Stimulated activated CD4-positive, alpha-beta T cell treated with anti-CD3 and anti-CD28 coated beads, Interleukin-1b, Interleukin-23, amount 100 ng/mL, for 48 hours (primary cell): ENCODE measurements around the gene MRPL10.
A peak's percentile ranks its signal among the peaks of the same experiment; 100 is the strongest.

Source experiments
- DNase-seq: peaks from one replicate; pipeline ENCODE4 v3.0.0-alpha.2; 2020

Gene MRPL10

DNA sequence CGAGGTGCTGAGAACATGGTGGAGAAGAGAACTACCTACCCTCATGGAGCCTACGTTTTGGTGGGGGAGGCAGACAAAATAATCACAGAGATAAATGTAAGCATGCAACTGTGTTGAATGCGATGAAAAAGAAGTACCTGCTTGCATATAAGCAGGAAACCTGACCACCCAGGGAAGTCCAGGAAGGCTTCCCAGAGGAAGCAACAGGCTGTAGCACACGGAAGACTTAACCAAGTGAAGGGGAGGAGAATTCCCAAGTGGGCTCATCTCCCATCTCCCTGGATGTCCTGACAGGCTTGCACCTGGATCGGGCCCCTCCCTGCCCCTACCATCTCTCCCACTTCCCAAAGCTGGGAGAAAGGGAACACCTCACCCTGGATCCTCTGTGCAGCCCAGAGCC lies 7.7 kb upstream of the MRPL10 start:
- no peak for DNase-seq

DNA sequence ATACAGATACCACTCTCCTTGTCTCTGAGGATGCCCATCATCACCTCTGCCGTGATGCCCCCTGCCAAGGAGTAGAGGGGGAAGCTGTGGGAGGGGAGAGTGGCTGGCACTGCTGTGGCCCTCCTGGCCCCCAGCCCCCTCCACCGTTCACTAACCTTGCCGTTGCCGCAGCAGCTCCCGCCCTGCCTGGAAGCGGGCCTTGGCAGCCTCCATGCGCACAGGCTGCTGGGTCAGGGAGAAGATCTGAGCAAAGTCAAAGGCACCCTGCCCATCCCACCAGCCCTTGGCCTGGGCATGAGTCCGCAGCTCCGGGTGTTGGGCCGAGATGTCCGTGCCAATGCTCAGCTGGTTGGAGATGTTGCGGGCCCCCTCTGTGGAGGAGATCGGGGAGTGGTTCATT lies 7.3 kb upstream of the MRPL10 start:
- DNase-seq = no peak

DNA sequence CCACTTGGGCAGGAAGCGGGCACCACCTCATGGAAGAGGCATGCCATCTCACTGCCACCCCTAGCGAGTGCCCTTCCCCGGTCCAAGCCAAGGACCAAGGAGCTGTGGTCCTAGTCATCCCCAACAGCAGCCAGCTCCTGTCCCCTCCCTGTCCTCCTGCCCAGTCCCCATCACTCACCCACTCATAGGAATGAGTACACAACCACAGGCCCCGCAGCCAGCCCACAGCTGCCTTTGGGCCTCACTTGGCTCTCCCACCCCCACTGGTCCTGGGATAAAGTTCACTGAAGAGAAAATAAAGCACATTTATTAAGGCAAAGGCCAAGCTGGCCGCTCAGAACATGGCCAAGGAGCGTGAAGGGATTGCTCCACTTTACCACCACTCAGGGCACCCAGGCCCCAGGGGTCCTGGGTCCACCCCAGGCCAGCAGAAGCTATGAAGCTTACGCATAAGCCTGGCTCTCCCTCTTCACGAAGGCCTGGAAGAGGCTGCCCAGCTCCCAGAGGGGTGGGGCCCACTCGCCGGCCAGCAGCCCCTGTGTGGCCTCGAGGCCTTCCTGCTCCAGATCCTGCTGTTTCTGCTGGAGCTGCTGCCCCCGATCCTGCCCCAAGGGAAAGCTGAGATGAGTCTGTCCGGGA lies 6.2 kb upstream of the MRPL10 start:
- DNase-seq = no peak

DNA sequence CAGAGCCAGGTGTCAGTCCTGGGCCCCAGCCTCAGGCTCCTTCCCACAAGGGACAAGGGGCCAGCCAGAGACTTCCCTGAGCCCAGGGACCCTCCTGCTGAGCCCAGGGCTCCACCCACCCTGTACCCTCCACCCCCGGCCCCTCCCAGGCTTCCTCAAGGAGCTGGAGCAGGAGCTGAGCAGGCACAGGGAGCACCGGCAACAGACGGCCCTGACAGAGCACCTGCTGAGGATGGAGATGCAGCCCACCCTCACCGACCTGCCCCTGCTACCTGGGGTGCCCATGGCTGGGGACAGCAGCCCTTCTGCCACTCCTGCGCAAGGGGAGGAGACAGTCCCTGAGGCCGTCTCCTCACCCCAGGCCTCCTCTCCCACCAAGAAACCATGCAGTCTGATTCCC lies 5.3 kb upstream of the MRPL10 start:
- DNase-seq = no peak

DNA sequence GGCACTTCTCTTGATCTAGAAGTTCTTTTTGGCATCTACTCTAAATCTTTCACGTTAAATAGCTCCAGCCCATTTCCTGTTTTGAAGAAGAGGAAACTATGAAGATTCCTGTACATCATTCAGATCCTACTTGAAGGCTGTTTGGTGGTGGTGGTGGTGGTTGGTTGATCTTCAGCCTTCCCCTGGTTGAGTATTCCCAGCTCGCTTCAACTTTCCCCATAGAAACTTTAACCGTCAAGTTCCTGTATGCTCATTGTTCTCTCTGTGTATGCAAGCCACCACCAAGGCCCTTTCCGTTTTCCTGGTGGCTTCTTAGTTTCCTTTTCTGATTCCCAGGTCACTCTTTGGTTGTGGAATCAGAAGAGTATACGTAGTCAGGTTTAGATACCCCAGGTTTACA lies 3.4 kb upstream of the MRPL10 start:
- DNase-seq = no peak

DNA sequence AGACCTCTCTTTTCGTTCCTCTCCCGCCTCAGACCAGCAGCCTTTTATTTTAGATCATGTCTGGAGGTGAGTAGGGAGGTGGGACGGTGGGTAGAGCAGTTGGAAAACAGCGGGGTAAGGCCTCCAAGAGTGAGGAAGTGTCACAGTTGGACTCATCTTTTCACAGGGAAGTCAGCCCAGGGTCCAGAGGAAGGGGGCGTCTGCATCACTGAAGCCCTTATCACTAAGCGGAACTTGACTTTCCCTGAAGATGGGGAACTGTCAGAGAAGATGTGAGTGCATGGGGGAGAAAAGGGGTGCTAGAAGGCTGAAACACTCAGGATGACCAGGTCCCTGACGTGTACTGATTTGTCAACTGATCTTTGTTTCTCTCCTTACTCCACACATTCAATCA lies 590 bp upstream of the MRPL10 start:
- DNase-seq = no peak

DNA sequence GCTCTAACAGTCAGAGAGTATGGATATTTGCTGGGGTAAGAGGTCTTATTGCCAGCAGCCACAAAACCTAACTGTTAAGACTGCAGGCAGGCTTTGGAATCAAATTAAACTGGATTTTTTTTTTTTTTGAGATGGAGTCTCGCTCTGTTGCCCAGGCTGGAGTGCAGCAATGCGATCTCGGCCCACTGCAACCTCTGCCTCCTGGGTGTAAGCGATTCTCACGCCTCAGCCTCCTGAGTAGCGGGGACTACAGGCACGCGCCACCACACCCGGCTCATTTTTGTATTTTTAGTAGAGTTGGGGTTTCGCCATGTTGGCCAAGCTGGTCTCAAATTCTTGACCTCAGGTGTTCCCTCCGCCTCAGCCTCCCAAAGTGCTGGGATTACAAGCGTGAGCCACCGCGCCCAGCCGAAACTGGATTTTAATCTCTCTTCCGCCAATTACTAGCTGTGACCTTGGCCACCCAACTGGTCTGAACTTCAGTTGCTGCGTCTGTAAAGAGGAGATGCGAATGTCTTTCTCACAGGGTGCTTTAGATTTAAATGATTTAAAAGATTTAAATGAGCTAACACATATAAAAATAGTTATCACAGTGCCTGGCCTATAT lies 842 bp downstream of the MRPL10 start:
- no peak for DNase-seq

DNA sequence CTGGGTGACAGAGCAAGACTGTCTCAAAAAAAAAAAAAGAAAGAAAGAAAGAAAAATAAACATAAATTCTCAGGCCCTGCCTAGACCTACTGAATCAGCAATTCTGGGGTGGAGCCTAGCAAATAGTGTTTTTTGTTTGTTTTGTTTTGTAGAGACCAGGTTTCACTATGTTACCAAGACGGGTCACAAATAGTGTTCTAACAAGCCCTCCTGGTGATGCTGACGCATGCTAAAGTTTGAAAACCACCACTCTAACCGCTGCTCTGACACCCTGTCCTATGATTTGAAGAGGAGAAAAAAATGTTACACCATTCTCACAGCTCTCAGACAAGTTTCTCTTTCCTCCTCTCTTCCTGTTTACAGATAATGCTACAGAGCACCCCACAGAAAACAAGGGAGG lies 1.5 kb downstream of the MRPL10 start:
- no peak for DNase-seq

DNA sequence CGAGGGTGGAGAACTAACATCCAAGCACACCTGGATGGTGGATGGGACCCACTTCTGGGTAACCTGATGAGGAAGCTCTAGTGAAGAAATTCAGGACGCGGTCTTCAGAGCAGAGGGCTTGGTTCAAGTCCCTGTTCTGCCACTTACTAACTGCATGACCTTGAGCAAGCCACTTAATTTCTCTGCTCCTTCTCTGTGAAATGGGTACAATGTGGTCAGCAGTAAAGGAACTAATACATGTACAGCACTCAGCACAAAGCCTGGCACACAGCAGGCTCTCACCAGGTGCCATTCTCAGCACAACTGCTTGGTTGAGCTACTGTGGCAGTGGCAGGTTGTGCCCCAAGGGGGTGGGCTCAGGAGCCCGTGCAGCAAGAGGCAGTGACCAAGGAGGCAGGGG lies 7.8 kb downstream of the MRPL10 start:
- no peak for DNase-seq

DNA sequence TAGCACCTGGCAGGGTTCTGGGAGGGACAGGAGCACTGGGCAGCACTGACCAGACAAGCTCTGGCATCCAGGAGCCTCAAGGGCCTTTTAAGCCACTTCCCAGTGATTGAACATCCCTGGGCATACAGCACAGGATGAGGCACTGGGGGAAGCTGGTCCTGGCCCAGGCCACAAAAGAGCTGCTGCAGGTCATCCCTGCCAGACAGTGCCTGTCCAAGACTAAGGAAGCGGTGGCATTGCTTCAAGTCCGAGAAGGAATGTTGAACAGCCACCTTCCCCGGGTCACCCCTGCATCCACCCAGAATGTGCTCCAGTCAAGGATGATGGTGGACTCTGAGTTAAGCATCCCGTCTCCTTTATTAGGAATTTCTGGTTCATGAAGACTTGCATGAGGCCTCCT lies 8.6 kb downstream of the MRPL10 start:
- DNase-seq = no peak

DNA sequence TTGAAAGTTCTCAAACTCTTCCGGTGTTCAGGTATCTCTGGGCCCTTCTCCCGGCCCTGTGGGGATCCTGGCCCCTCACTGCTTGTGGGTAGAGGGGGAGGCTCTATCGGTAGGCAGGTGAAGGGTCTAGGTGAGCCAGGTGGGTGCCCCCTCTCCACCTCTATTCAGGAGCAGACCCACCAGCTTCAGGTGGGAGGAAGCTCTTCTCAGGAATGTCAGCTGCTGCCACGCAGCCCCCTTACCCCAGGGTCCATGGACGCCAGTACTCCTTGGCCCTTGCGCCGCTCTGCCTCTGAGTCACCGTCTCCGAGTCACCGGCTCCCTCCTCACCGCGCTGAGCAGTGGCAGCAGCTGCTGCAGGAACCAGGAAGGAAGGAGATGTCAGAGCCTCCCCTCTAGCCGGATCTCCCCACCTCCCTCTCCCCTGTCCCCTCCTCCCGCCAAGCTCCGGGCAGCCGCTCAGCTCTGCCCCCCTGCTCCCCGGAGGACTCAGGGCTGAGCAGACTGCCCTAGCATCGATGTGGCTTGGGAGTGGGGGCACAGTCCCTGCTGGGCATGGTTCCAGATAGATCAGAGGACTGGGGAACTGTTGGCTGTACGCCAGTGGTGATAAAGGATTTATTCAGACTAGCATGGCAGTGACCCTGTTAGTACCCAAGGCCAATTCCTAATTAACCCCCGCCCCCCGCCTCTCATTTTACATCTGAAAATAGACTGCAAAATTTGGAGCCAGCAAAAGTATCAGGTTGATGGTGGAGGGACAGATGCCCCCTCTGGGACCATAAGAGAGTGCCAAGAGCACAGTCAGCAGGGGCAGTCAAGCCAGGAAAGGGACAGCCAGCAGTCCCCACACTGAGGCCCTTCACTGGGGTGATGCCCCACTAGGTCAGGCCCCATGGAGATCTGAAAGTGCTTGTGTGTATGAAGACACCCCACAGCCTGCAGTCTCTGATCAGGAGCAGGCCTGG lies 9.6 kb downstream of the MRPL10 start, which contains the start of gene OSBPL7:
Gene OSBPL7, minus strand, starts transcription at position 371 of the 968 bp plus-strand sequence. CDS start 1,516 bp downstream, outside the sequence.
- DNase-seq = peak; percentile 77

DNA sequence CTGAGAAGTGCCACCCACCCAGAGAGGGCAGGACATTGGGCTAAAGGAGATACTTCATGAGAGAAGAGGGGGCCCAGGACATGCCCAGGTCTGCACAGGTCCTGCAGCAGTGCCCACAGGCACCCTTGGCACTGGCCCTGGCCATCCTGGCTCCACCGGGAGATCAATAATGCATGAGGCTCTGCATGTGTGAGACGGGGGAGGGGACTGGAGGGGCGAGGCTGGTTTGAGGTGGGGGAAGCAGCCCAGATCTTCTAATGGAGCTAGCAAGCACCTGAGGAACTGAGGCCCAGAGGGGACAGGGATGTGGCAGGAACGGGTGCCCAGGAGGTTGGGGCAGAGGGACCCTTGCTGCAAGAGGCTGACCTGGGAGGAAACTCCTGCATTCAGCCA lies 10.3 kb downstream of the MRPL10 start:
- DNase-seq = no peak

DNA sequence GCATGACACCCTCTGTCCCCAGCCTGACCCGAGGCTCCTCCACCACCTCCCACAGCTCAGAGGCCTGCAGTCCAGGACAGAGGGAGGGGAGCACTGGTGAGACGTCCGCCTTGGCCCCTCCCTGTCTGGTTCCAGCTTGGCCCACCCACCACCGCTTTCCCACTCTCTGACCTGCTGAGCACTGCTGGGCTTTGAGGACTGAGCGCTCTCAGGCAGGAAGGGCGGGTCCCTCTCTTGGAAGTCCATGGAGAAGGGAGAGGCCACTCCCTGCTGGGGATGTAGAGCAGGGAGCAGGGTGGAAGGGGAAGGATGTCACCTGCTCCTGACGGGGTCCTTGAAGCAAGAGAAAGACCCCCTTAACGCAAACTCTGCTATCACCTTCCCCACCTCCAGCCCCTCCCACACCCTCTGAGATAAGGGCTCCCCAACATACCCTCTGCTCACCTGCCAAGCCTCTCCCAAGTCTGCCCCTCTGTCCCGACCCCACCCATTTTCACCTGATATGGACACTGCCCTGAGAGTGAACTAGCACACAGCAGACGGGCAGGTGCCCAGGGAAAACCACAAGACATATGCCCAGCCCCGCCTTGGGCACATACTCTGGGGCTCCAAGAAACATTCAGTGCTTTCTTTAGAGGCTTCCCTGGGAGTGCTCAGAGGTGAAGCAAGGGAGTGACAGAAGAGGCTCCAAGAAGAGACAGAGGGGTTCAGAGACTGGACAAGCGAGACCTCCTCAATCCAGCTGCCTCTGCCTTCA lies 11.1 kb downstream of the MRPL10 start:
- no peak for DNase-seq

DNA sequence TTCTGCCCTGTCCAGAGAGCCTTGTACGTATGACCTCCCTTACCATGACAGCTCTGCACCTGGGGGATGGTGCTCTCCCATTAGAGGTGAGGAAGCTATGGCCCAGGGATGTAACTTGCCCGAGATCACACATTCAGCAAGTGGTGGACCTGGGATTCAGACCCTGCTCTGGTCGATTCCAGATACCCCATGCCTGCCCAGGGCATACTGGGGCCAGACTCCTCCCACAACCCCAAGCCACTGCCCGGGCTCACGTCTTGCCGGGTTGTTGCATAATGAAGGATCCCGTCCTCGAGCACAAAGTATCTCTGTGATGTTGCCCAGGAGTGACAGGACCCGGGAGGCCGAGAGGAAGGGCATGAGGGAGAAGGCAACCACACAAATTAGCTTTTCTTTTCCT lies 11.9 kb downstream of the MRPL10 start:
- DNase-seq = no peak

DNA sequence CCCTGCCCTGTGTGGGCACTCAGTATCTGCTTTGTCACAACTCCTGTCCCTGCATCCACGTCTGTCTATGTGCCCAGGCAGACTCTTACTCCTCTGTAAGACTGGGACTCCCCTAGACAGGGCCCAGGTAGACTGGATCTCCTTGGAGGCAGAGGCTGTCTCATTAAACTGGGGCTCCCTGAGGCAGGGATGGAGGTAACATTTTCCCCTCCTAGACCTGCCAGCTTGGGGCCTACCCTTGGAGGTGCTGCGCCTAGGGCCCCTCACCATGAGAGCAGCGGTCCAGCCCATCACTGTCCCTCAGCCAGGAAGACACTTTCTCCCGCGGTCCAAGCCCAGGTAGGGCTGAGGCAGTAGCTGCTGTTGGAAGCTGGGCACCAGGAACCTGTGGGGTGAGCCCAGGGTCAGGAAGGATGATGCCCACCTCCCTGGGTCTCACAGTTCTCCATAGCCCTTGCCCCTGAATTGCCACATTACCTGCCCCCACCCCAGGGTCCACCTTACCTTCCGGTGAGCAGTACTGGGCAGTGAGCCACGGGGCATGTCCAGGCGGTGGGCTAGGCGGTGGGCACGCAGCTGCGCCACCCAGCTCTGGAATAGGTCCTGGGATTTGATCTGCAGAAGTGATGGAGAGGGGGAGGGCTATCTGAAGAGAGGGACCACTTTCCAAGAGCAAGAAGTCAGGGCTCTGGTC lies 13.2 kb downstream of the MRPL10 start:
- DNase-seq = no peak

DNA sequence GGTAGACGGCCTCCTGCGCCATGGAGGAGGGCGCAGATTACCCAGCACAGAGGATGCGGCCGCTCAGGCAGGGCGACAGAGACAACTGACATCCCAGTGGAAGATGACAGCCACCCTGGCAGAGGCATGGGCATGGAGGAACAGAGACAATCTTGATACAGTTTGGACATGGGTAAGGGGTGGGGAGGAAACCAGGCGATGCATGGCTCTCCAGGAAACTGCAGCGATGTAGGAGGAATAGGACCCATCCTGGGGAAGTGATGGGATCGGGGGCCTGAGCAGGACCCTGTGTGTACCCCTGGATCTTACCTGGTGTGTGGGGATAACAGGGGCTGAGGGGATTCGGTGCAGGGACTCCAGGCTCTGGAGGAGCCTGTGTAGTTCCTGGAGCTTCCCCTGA lies 14.4 kb downstream of the MRPL10 start:
- DNase-seq = no peak

DNA sequence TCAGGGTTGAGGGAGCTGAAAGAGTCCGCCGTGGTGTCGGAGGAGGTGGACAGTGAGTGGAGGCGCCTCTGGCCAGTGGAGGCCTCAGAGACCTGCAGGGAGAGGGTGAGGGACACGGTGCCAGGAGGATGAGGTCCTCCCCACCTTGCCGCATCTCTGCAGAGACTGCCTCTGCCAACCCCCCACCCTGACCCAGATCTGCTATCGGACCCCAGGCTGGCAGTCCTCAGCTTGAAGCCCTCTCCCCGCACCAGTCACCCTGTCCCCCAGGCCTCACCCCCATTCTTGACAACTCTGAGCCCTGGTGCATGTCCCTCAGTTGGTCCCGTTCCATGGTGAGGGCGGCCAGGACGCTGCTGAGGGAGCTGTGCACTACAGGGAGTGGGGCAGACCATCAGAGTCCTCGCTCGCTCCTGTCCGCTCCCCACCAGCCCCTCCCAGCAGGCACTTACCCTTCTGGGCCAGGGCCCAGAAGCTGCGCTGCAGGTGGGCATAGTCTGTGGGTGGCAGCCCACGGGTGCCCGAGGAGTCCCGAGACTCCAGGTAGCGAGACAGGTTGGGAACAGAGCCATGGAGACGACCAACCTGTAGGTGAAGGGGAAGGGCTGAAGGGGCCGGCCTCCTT lies 15.1 kb downstream of the MRPL10 start:
- DNase-seq = no peak

DNA sequence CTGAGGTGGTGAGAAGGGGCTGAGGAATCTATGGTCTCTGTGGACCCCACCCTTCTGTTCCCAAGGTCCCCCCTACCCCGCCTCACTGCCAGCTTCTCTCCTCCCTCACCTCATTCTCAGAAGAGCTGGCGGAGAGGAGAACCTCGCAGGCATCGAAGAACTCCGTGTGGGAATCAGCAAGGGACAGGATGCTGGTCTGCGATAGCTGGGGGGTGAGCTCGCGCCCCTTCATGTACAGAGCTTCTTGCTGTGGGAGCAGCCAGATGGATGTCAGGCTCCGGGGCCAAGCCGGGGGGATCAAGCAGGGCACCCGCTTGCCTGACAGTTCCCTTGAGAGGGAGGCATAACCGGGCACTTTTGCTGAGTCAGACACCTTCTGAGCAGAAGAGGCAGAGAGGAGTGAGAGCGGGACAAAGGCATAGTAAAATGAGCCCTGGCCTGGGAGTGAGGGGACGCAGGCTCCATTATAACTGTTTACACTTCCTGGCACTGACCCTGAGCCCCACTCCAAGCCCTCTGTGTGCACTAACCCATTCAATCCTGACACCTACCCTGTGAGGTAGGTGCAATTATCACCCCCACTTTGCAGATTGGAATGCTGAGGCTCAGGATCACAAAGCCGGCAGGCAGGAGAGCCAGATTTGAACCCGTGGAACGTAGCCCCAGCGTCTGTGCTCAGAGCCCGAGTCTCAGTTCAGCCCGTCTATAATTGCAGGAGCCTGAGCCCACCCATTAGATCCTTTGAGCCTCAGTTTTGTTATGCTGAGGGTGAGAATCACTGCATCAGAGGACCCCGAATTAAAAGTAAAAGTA lies 16.0 kb downstream of the MRPL10 start:
- DNase-seq = no peak

DNA sequence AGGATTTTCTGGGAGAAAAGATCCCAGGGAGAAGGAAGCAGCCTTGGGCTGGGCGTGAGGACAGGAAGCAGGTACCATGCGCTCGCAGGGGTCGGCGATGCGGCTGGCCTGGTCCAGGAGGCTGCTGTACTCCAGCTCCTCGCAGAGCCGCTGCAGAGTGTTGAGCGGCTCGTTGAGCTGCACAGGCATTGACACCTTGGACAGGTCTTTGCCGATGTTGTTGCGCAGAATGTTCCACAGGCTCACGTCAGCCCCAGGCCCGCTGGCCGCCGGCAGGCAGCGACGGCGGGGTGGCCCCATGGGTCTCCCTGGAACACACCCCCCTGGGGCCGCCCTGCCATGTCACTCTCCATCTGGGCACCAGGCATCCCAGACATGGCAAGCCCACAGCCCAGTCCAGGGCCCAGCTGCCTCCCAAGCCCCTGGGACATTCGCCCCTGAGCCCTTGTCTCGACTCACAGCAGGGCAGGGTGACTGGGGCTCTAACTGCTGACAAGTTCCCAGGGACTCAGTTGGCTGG lies 17.8 kb downstream of the MRPL10 start:
- DNase-seq = no peak

DNA sequence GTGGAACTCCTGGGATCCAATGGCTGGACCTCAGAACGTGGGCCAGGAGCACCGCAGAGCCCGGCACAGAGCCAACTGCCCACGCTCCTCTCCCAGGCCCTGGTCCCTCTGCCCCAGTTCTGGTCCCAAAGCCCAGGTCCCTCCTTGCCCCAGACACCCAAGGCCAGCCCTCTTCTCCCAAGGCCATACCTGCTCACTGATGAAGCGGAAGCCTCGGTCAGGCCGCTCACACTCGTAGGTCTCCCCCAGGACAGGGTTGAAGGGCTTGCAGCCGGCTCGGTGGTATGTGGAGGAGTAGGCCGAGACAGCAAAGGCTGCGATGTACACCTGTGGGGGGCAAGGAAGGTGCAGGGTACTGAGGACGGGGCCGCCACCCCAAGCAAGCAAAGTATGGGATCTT lies 18.3 kb downstream of the MRPL10 start:
- DNase-seq = no peak
